ENCODE results near the gene NUDT5. TPM values are rescaled to one million over a fixed set of nuclear protein-coding genes. Genes with fewer than 3 reads are reported as not detected.

The NUDT5 gene
- total RNA-seq, 1 experiment from 2014 or later, result 119 TPM

DNA sequence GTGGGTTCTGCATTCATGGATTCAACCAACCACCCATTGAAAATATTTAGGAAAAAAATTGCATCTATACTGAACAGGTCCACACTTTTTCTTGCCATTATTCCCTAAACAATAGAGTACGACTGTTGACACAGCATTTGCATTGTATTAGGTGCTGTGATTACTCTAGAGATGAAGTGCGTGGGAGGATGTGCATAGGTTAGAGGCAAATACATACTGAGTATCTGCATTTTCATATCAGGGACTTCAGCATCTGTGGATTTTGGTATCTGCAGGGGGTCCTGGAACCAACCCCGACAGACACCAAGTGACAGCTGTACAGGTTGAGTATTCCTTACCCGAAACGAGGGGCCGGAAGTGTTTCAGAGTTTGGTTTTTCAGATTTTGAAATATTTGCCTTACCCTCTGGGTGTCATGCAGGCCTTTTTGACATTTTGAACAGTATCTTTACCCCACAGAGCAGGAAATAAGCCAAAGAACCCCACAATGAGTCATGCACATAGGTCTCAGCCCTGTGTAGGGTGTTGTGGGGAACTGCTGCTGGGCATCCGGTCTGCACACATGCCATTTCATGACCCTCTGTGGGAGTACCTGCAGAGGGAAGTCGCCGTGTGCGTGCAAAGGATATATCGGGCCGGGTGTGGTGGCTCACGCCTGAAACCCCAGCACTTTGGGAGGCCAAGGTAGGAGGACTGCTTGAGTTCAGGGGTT lies 14.5 kb downstream of the NUDT5 start (continued):
- no peak for TF ChIP-seq CREB1 (CRISPR knock-in tag; IDR thresholded peaks at IDR 0.05)
- TF ChIP-seq MYBL2 (CRISPR knock-in tag; IDR thresholded peaks at IDR 0.05), result no peak
- no peak for TF ChIP-seq KAT7 (CRISPR knock-in tag; IDR thresholded peaks at IDR 0.05; ENCODE audit: borderline replicate concordance)
- no peak for TF ChIP-seq ZNF671 (CRISPR knock-in tag; IDR thresholded peaks at IDR 0.05)
- no peak for TF ChIP-seq FOXP1 (CRISPR knock-in tag; IDR thresholded peaks at IDR 0.05; ENCODE audit: borderline replicate concordance)
- TF ChIP-seq, protein P1, sequence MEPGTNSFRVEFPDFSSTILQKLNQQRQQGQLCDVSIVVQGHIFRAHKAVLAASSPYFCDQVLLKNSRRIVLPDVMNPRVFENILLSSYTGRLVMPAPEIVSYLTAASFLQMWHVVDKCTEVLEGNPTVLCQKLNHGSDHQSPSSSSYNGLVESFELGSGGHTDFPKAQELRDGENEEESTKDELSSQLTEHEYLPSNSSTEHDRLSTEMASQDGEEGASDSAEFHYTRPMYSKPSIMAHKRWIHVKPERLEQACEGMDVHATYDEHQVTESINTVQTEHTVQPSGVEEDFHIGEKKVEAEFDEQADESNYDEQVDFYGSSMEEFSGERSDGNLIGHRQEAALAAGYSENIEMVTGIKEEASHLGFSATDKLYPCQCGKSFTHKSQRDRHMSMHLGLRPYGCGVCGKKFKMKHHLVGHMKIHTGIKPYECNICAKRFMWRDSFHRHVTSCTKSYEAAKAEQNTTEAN (CRISPR knock-in tag; IDR thresholded peaks at IDR 0.05), result no peak
- TF ChIP-seq, protein P2, sequence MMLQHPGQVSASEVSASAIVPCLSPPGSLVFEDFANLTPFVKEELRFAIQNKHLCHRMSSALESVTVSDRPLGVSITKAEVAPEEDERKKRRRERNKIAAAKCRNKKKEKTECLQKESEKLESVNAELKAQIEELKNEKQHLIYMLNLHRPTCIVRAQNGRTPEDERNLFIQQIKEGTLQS (CRISPR knock-in tag; conservative IDR thresholded peaks at IDR 0.05), result no peak
- TF ChIP-seq SMAD3 (CRISPR knock-in tag; IDR thresholded peaks at IDR 0.05; ENCODE audit: borderline replicate concordance), result no peak
- TF ChIP-seq, protein P3, sequence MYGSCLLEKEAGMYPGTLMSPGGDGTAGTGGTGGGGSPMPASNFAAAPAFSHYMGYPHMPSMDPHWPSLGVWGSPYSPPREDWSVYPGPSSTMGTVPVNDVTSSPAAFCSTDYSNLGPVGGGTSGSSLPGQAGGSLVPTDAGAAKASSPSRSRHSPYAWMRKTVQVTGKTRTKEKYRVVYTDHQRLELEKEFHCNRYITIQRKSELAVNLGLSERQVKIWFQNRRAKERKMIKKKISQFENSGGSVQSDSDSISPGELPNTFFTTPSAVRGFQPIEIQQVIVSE (CRISPR knock-in tag; IDR thresholded peaks at IDR 0.05; ENCODE audit: borderline replicate concordance), result no peak

DNA sequence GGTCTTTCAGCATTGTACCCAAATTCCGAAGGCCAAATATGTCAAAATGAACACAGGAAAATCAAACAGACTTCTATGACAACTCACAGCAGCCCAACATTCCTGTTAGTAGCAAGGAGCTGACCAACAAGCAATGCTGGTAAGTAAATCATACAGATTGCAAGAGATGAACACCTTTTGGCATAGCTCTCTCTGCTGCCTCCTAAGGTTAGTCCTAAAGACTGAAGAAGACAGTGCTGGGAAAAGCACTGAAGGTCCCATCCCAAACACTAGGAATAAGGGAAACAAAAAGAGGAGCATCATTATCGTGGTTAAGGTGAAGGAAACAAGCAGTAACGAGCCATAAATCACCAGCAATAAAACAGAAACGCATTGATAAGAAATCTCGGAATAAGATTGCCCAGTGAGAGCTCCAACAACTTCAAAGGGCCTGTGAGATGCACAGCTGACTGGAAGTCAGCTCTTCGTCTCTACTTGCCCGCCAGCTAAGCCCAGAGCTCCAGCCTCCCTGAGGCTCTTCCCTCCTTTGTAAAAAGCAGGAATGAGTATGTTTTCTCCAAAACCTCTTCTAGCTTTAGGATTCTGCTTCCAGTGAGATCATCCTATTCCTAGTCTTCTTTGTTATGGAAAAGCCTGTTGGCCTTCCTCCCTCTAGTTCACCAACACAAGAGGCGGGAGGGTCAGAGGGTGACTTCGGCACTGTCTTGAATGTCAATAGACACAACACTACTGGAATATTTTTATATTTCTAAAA lies 15.3 kb downstream of the NUDT5 start:
- CTCF ChIA-PET, result interaction anchor here (0.5 to 1.0 kb wide), 4 partner anchors 13 to 447 kb away, joined by 3 to 5 read pairs (median 3); no protein-coding TSS in a partner anchor
- Mint-ChIP-seq H3K27ac (peak overlapping the region; percentile 96), H3K36me3 (peaks cover 51% of the 10 kb centered on the region), H3K27me3 (ENCODE audit: low read depth) (no peaks in the 10 kb centered on the region), H3K9me3 (no peaks in the 10 kb centered on the region), H3K4me3 (peak overlapping the region; percentile 2; the same call in 1 of the 2 replicates), H3K4me1 (peaks cover 21% of the 10 kb centered on the region)
- TF ChIP-seq NFE2L1 (CRISPR knock-in tag; IDR thresholded peaks at IDR 0.05) (no peak), OVOL2 (CRISPR knock-in tag; IDR thresholded peaks at IDR 0.05; ENCODE audit: borderline replicate concordance) (no peak)
- TF ChIP-seq, protein P4, sequence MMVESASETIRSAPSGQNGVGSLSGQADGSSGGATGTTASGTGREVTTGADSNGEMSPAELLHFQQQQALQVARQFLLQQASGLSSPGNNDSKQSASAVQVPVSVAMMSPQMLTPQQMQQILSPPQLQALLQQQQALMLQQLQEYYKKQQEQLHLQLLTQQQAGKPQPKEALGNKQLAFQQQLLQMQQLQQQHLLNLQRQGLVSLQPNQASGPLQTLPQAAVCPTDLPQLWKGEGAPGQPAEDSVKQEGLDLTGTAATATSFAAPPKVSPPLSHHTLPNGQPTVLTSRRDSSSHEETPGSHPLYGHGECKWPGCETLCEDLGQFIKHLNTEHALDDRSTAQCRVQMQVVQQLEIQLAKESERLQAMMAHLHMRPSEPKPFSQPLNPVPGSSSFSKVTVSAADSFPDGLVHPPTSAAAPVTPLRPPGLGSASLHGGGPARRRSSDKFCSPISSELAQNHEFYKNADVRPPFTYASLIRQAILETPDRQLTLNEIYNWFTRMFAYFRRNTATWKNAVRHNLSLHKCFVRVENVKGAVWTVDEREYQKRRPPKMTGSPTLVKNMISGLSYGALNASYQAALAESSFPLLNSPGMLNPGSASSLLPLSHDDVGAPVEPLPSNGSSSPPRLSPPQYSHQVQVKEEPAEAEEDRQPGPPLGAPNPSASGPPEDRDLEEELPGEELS (CRISPR knock-in tag; IDR thresholded peaks at IDR 0.05), result no peak
- POLR2A ChIA-PET, result interaction anchor here (1.0 kb wide), 1 partner anchor 9 kb away, joined by 3 read pairs; no protein-coding TSS in a partner anchor
- DNase-seq (ENCODE audit: low spot score) (peak; percentile 17), ATAC-seq (peak; percentile 89)

DNA sequence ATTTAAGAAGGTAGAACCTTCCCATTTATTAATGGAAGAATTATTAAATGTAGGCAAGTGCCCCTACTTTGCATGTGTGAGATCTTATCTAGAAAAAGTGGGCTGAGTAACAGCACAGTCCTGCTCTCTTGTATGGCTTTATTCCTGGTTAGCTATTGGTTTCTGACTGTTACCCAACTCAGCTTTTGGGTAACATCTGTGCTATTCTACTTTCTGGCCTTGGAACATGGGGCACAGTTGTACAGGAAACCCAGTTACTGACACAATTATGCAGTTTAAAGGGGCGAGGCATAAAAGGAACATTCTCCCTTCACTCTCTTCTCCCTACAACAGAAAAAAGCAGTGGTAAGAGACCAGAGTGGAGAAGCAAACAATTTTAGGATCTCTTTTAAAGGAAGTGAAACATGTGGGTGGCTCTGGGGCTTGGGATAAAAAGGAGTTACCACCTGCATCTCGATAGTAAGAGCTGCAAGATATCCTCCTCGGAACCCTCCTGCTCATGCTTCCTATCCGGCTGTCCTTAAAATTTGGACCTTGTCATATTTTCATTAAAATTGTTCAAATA lies 16.0 kb downstream of the NUDT5 start:
- no peaks in the 10 kb centered on the region for H3K9me3 Mint-ChIP-seq
- ChIA-PET POLR2A (no interaction called here), CTCF (interaction anchor here (1.0 kb wide), 1 partner anchor 13 kb away, joined by 3 read pairs; no protein-coding TSS in a partner anchor)
- peaks cover 45% of the 10 kb centered on the region for H3K36me3 Mint-ChIP-seq
- peaks cover 21% of the 10 kb centered on the region for H3K4me1 Mint-ChIP-seq
- H3K27ac Mint-ChIP-seq, result peak overlapping the region; percentile 86
- no peak for TF ChIP-seq FOXP1 (CRISPR knock-in tag; IDR thresholded peaks at IDR 0.05; ENCODE audit: borderline replicate concordance)
- TF ChIP-seq, protein P5, sequence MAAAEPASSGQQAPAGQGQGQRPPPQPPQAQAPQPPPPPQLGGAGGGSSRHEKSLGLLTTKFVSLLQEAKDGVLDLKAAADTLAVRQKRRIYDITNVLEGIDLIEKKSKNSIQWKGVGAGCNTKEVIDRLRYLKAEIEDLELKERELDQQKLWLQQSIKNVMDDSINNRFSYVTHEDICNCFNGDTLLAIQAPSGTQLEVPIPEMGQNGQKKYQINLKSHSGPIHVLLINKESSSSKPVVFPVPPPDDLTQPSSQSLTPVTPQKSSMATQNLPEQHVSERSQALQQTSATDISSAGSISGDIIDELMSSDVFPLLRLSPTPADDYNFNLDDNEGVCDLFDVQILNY (CRISPR knock-in tag; IDR thresholded peaks at IDR 0.05), result no peak
- TF ChIP-seq ZNF232 (CRISPR knock-in tag; IDR thresholded peaks at IDR 0.05), result no peak
- TF ChIP-seq, protein P6, sequence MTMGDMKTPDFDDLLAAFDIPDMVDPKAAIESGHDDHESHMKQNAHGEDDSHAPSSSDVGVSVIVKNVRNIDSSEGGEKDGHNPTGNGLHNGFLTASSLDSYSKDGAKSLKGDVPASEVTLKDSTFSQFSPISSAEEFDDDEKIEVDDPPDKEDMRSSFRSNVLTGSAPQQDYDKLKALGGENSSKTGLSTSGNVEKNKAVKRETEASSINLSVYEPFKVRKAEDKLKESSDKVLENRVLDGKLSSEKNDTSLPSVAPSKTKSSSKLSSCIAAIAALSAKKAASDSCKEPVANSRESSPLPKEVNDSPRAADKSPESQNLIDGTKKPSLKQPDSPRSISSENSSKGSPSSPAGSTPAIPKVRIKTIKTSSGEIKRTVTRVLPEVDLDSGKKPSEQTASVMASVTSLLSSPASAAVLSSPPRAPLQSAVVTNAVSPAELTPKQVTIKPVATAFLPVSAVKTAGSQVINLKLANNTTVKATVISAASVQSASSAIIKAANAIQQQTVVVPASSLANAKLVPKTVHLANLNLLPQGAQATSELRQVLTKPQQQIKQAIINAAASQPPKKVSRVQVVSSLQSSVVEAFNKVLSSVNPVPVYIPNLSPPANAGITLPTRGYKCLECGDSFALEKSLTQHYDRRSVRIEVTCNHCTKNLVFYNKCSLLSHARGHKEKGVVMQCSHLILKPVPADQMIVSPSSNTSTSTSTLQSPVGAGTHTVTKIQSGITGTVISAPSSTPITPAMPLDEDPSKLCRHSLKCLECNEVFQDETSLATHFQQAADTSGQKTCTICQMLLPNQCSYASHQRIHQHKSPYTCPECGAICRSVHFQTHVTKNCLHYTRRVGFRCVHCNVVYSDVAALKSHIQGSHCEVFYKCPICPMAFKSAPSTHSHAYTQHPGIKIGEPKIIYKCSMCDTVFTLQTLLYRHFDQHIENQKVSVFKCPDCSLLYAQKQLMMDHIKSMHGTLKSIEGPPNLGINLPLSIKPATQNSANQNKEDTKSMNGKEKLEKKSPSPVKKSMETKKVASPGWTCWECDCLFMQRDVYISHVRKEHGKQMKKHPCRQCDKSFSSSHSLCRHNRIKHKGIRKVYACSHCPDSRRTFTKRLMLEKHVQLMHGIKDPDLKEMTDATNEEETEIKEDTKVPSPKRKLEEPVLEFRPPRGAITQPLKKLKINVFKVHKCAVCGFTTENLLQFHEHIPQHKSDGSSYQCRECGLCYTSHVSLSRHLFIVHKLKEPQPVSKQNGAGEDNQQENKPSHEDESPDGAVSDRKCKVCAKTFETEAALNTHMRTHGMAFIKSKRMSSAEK (CRISPR knock-in tag; IDR thresholded peaks at IDR 0.05; ENCODE audit: borderline replicate concordance), result no peak
- DNase-seq (ENCODE audit: low spot score) (no peak), ATAC-seq (no peak)
- H3K27me3 Mint-ChIP-seq (ENCODE audit: low read depth), result no peaks in the 10 kb centered on the region
- no peak overlapping the region for H3K4me3 Mint-ChIP-seq
